Peyer's patch (tissue), 4 donors: ENCODE results near the gene C22orf42.
"Not testable (repeated sequence)": the region's sequence is repeated elsewhere in the genome, so short reads cannot be mapped to it uniquely, and the experiment has no call there.

ENCODE experiments used
- CTCF ChIP-seq, 6 experiments: fragments of 450-650 bp in 4 of 6; fragments of 200-600 bp in 2 of 6; sonication (generic) in 1 of 6; IDR thresholded peaks; one replicate each; pipeline ENCODE4 v1.5.1; 2017 to 2019; ENCODE audit warnings: antibody characterized with exemption in 6 of 6, mild to moderate bottlenecking in 3 of 6, moderate library complexity in 1 of 6
- POLR2A ChIP-seq, 2 donors: fragments of 450-650 bp; IDR thresholded peaks; one replicate each; pipeline ENCODE4 v1.5.1; 2017; ENCODE audit warnings: antibody characterized with exemption in 2 of 2, mild to moderate bottlenecking in 2 of 2, moderate library complexity in 2 of 2

GRCh38 chr22:32137731-32138324 is 21.3 kb downstream of the C22orf42 start:
- not testable (repeated sequence) for TF ChIP-seq POLR2A, CTCF (IDR thresholded peaks at IDR 0.05)
